Measurements from ENCODE around the gene SLC35B2.

Gene SLC35B2

DNA sequence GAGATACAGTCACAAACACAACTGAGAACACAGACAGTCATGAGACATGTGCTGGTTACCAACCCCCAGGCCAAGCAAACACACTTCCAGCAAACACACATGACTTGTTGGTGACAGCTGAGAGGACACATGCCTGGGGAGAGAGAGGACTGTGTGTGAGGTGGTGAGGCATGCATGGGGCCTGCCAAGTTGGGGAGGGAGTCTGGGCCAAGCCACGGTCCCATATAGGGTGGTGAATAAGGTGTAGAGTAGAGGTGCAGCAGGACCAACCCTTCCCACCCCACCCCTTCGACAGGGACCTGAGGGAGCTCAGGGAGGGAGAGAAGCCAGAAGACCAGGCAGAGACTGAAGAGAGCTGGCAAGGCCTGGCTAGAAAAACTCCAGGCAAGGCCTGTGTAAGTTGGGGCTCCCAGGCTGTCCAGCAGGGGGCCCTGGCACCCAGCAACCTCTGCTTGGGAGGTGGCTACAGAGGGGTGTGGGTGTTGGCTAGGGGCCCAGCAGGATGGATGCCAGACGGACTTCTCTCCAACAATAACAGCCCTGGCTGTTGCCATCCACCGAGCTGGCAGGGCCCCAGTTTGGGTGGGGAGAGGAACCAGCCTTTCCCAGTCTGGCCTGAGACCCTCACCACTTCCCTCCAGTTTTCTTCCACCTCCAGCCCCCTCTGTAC is 35.9 kb downstream of the SLC35B2 start (continued):
- TF ChIP-seq, protein P1, sequence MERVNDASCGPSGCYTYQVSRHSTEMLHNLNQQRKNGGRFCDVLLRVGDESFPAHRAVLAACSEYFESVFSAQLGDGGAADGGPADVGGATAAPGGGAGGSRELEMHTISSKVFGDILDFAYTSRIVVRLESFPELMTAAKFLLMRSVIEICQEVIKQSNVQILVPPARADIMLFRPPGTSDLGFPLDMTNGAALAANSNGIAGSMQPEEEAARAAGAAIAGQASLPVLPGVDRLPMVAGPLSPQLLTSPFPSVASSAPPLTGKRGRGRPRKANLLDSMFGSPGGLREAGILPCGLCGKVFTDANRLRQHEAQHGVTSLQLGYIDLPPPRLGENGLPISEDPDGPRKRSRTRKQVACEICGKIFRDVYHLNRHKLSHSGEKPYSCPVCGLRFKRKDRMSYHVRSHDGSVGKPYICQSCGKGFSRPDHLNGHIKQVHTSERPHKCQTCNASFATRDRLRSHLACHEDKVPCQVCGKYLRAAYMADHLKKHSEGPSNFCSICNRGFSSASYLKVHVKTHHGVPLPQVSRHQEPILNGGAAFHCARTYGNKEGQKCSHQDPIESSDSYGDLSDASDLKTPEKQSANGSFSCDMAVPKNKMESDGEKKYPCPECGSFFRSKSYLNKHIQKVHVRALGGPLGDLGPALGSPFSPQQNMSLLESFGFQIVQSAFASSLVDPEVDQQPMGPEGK (tag by site-specific recombination; IDR thresholded peaks at IDR 0.05), result peak; percentile 82
- TF ChIP-seq ZNF404 (tag by site-specific recombination; IDR thresholded peaks at IDR 0.05) (no peak), ZNF132 (tag by site-specific recombination; IDR thresholded peaks at IDR 0.05; ENCODE audit: borderline replicate concordance) (no peak), ZNF658 (tag by site-specific recombination; IDR thresholded peaks at IDR 0.05) (no peak), ZNF311 (tag by site-specific recombination; IDR thresholded peaks at IDR 0.05; ENCODE audit: borderline replicate concordance) (no peak), ZNF157 (tag by site-specific recombination; IDR thresholded peaks at IDR 0.05) (no peak), OVOL3 (tag by site-specific recombination; IDR thresholded peaks at IDR 0.05) (no peak), ZNF521 (tag by site-specific recombination; IDR thresholded peaks at IDR 0.05) (no peak), MZF1 (tag by site-specific recombination; IDR thresholded peaks at IDR 0.05; ENCODE audit: borderline replicate concordance) (no peak), ZNF473 (tag by site-specific recombination; IDR thresholded peaks at IDR 0.05) (no peak), ZNF335 (tag by site-specific recombination; conservative IDR thresholded peaks at IDR 0.05) (peak; percentile 62), ZNF707 (tag by site-specific recombination; IDR thresholded peaks at IDR 0.05) (no peak), MYNN (tag by site-specific recombination; IDR thresholded peaks at IDR 0.05; ENCODE audit: borderline replicate concordance) (no peak), ZNF175 (tag by site-specific recombination; IDR thresholded peaks at IDR 0.05) (no peak), ZNF366 (tag by site-specific recombination; conservative IDR thresholded peaks at IDR 0.05) (peak; percentile 54; the same call in 1 of the 2 replicates), ZNF560 (tag by site-specific recombination; IDR thresholded peaks at IDR 0.05; ENCODE audit: borderline replicate concordance) (no peak), ZNF654 (tag by site-specific recombination; IDR thresholded peaks at IDR 0.05; ENCODE audit: low read depth) (peak; percentile 10; the same call in 1 of the 2 replicates), ZNF510 (tag by site-specific recombination; IDR thresholded peaks at IDR 0.05; ENCODE audit: insufficient replicate concordance) (no peak), ZNF701 (tag by site-specific recombination; IDR thresholded peaks at IDR 0.05) (0 out of 2 replicates have a peak, but pooled peaks have one; percentile 32)
- TF ChIP-seq, protein P2, sequence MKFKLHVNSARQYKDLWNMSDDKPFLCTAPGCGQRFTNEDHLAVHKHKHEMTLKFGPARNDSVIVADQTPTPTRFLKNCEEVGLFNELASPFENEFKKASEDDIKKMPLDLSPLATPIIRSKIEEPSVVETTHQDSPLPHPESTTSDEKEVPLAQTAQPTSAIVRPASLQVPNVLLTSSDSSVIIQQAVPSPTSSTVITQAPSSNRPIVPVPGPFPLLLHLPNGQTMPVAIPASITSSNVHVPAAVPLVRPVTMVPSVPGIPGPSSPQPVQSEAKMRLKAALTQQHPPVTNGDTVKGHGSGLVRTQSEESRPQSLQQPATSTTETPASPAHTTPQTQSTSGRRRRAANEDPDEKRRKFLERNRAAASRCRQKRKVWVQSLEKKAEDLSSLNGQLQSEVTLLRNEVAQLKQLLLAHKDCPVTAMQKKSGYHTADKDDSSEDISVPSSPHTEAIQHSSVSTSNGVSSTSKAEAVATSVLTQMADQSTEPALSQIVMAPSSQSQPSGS (tag by site-specific recombination; IDR thresholded peaks at IDR 0.05; ENCODE audit: low read depth), result no peak
- TF ChIP-seq, protein P3, sequence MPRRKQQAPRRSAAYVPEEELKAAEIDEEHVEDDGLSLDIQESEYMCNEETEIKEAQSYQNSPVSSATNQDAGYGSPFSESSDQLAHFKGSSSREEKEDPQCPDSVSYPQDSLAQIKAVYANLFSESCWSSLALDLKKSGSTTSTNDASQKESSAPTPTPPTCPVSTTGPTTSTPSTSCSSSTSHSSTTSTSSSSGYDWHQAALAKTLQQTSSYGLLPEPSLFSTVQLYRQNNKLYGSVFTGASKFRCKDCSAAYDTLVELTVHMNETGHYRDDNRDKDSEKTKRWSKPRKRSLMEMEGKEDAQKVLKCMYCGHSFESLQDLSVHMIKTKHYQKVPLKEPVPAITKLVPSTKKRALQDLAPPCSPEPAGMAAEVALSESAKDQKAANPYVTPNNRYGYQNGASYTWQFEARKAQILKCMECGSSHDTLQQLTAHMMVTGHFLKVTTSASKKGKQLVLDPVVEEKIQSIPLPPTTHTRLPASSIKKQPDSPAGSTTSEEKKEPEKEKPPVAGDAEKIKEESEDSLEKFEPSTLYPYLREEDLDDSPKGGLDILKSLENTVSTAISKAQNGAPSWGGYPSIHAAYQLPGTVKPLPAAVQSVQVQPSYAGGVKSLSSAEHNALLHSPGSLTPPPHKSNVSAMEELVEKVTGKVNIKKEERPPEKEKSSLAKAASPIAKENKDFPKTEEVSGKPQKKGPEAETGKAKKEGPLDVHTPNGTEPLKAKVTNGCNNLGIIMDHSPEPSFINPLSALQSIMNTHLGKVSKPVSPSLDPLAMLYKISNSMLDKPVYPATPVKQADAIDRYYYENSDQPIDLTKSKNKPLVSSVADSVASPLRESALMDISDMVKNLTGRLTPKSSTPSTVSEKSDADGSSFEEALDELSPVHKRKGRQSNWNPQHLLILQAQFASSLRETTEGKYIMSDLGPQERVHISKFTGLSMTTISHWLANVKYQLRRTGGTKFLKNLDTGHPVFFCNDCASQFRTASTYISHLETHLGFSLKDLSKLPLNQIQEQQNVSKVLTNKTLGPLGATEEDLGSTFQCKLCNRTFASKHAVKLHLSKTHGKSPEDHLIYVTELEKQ (tag by site-specific recombination; IDR thresholded peaks at IDR 0.05; ENCODE audit: borderline replicate concordance), result no peak
- TF ChIP-seq, protein P4, sequence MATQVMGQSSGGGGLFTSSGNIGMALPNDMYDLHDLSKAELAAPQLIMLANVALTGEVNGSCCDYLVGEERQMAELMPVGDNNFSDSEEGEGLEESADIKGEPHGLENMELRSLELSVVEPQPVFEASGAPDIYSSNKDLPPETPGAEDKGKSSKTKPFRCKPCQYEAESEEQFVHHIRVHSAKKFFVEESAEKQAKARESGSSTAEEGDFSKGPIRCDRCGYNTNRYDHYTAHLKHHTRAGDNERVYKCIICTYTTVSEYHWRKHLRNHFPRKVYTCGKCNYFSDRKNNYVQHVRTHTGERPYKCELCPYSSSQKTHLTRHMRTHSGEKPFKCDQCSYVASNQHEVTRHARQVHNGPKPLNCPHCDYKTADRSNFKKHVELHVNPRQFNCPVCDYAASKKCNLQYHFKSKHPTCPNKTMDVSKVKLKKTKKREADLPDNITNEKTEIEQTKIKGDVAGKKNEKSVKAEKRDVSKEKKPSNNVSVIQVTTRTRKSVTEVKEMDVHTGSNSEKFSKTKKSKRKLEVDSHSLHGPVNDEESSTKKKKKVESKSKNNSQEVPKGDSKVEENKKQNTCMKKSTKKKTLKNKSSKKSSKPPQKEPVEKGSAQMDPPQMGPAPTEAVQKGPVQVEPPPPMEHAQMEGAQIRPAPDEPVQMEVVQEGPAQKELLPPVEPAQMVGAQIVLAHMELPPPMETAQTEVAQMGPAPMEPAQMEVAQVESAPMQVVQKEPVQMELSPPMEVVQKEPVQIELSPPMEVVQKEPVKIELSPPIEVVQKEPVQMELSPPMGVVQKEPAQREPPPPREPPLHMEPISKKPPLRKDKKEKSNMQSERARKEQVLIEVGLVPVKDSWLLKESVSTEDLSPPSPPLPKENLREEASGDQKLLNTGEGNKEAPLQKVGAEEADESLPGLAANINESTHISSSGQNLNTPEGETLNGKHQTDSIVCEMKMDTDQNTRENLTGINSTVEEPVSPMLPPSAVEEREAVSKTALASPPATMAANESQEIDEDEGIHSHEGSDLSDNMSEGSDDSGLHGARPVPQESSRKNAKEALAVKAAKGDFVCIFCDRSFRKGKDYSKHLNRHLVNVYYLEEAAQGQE (tag by site-specific recombination; IDR thresholded peaks at IDR 0.05), result no peak
- TF ChIP-seq, protein P5, sequence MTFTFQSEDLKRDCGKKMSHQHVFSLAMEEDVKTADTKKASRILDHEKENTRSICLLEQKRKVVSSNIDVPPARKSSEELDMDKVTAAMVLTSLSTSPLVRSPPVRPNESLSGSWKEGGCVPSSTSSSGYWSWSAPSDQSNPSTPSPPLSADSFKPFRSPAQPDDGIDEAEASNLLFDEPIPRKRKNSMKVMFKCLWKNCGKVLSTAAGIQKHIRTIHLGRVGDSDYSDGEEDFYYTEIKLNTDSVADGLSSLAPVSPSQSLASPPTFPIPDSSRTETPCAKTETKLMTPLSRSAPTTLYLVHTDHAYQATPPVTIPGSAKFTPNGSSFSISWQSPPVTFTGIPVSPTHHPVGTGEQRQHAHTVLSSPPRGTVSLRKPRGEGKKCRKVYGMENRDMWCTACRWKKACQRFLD (tag by site-specific recombination; IDR thresholded peaks at IDR 0.05), result no peak
- TF ChIP-seq, protein P6, sequence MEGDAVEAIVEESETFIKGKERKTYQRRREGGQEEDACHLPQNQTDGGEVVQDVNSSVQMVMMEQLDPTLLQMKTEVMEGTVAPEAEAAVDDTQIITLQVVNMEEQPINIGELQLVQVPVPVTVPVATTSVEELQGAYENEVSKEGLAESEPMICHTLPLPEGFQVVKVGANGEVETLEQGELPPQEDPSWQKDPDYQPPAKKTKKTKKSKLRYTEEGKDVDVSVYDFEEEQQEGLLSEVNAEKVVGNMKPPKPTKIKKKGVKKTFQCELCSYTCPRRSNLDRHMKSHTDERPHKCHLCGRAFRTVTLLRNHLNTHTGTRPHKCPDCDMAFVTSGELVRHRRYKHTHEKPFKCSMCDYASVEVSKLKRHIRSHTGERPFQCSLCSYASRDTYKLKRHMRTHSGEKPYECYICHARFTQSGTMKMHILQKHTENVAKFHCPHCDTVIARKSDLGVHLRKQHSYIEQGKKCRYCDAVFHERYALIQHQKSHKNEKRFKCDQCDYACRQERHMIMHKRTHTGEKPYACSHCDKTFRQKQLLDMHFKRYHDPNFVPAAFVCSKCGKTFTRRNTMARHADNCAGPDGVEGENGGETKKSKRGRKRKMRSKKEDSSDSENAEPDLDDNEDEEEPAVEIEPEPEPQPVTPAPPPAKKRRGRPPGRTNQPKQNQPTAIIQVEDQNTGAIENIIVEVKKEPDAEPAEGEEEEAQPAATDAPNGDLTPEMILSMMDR (tag by site-specific recombination; IDR thresholded peaks at IDR 0.05), result peak; percentile 92

All from HEK293 (cell line).